ENCODE data around the gene ABLIM3. TPM values are rescaled to one million over a fixed set of nuclear protein-coding genes. Genes with fewer than 3 reads are reported as not detected.

The ABLIM3 gene
- total and polyA plus RNA-seq, 2 experiments from 2014 or later, result 1.1 to 2.1 TPM

- peak; percentile 26 for TF ChIP-seq CTCF (IDR thresholded peaks at IDR 0.05; ENCODE audit: low read depth, low read length)
- DNase-seq (ENCODE audit: low read depth in 1 of 2, low spot score in 1 of 2), result peak in 1 of 2 donors; percentile 36
- Histone ChIP-seq H3K9me3 (ENCODE audit: low read depth) (no peaks in the 10 kb centered on the region), H3K27me3 (peaks cover 59% of the 10 kb centered on the region), H3K4me3 (no peak overlapping the region), H3K27ac (no peak overlapping the region), H3K36me3 (no peaks in the 10 kb centered on the region), H3K4me1 (ENCODE audit: low read depth) (no peaks in the 10 kb centered on the region)
These were observed 97.2 kb downstream of the ABLIM3 start for GRCh38 chr5:149238540-149238939.

GRCh38 chr5:149239917-149240316 lies 98.6 kb downstream of the ABLIM3 start:
- no peak overlapping the region for H3K27ac ChIP-seq
- no peaks in the 10 kb centered on the region for H3K36me3 ChIP-seq
- no peaks in the 10 kb centered on the region for H3K4me1 ChIP-seq (ENCODE audit: low read depth)
- H3K9me3 ChIP-seq (ENCODE audit: low read depth), result no peaks in the 10 kb centered on the region
- peaks cover 58% of the 10 kb centered on the region for H3K27me3 ChIP-seq
- DNase-seq (ENCODE audit: low read depth in 1 of 2, low spot score in 1 of 2), result no peak
- no peak overlapping the region for H3K4me3 ChIP-seq
- TF ChIP-seq CTCF (IDR thresholded peaks at IDR 0.05; ENCODE audit: low read depth, low read length), result no peak

GRCh38 chr5:149240354-149240998 lies 99.2 kb downstream of the ABLIM3 start:
- Histone ChIP-seq H3K27me3 (peaks cover 58% of the 10 kb centered on the region), H3K27ac (no peak overlapping the region), H3K9me3 (ENCODE audit: low read depth) (no peaks in the 10 kb centered on the region), H3K4me1 (ENCODE audit: low read depth) (no peaks in the 10 kb centered on the region), H3K36me3 (no peaks in the 10 kb centered on the region), H3K4me3 (no peak overlapping the region)
- no peak for TF ChIP-seq CTCF (IDR thresholded peaks at IDR 0.05; ENCODE audit: low read depth, low read length)
- no peak for DNase-seq (ENCODE audit: low read depth in 1 of 2, low spot score in 1 of 2)

- Histone ChIP-seq H3K4me3 (no peak overlapping the region), H3K9me3 (ENCODE audit: low read depth) (no peaks in the 10 kb centered on the region), H3K36me3 (no peaks in the 10 kb centered on the region)
These were observed 101.0 kb downstream of the ABLIM3 start for GRCh38 chr5:149242339-149242738.

GRCh38 chr5:149246906-149247305 lies 105.6 kb downstream of the ABLIM3 start:
- H3K36me3 ChIP-seq, result no peaks in the 10 kb centered on the region
- H3K27me3 ChIP-seq, result peaks cover 56% of the 10 kb centered on the region
- H3K27ac ChIP-seq, result no peak overlapping the region
- DNase-seq (ENCODE audit: low read depth in 1 of 2, low spot score in 1 of 2), result no peak
- no peak for TF ChIP-seq CTCF (IDR thresholded peaks at IDR 0.05; ENCODE audit: low read depth, low read length)
- no peaks in the 10 kb centered on the region for H3K9me3 ChIP-seq (ENCODE audit: low read depth)
- no peaks in the 10 kb centered on the region for H3K4me1 ChIP-seq (ENCODE audit: low read depth)
- no peak overlapping the region for H3K4me3 ChIP-seq

More at GRCh38 chr5:149242339-149242738, 101.0 kb downstream of the ABLIM3 start:
- Histone ChIP-seq H3K27me3 (peaks cover 51% of the 10 kb centered on the region), H3K27ac (no peak overlapping the region), H3K4me1 (ENCODE audit: low read depth) (no peaks in the 10 kb centered on the region)
- no peak for DNase-seq (ENCODE audit: low read depth in 1 of 2, low spot score in 1 of 2)
- no peak for TF ChIP-seq CTCF (IDR thresholded peaks at IDR 0.05; ENCODE audit: low read depth, low read length)
